Stimulated activated CD4-positive, alpha-beta T cell treated with anti-CD3 and anti-CD28 coated beads, Interleukin-4, amount 100 ng/mL, for 48 hours (primary cell): ENCODE measurements around the gene CFAP92.
"Not testable (repeated sequence)": the region's sequence is repeated elsewhere in the genome, so short reads cannot be mapped to it uniquely, and the experiment has no call there.

ENCODE experiments used
- DNase-seq, 2 donors: peaks; one replicate each; pipeline ENCODE4 v3.0.0-alpha.2; 2020; ENCODE audit warnings: low read depth in 2 of 2

The CFAP92 gene

GRCh38 chr3:128936341-128936740 is 57.5 kb downstream of the CFAP92 start:
- no peak for DNase-seq

GRCh38 chr3:128935922-128936321 is 58.0 kb downstream of the CFAP92 start:
- no peak for DNase-seq

- no peak for DNase-seq
Measured at GRCh38 chr3:128933922-128934253, 60.0 kb downstream of the CFAP92 start.

- DNase-seq: no peak
Measured at GRCh38 chr3:128933213-128933921, 60.5 kb downstream of the CFAP92 start.

GRCh38 chr3:128932516-128933212 is 61.2 kb downstream of the CFAP92 start:
- no peak for DNase-seq

- no peak for DNase-seq
Measured at GRCh38 chr3:128931046-128931445, 62.8 kb downstream of the CFAP92 start.

- no peak for DNase-seq
Measured at GRCh38 chr3:128929364-128929763, 64.5 kb downstream of the CFAP92 start.

GRCh38 chr3:128923986-128924385 is 69.9 kb downstream of the CFAP92 start:
- not testable (repeated sequence) for DNase-seq

GRCh38 chr3:128923576-128923975 is 70.3 kb downstream of the CFAP92 start:
- no peak for DNase-seq

GRCh38 chr3:128922804-128923459 is 70.9 kb downstream of the CFAP92 start:
- peak; percentile 22 to 36 for DNase-seq

- no peak for DNase-seq
Measured at GRCh38 chr3:128919988-128920387, 73.9 kb downstream of the CFAP92 start.

- DNase-seq: no peak
Measured at GRCh38 chr3:128917291-128917690, 76.6 kb downstream of the CFAP92 start.

- no peak for DNase-seq
Measured at GRCh38 chr3:128914966-128915645, 78.8 kb downstream of the CFAP92 start.

GRCh38 chr3:128911911-128912310 is 82.0 kb downstream of the CFAP92 start:
- no peak for DNase-seq

- no peak for DNase-seq
Measured at GRCh38 chr3:128910006-128910405, 83.9 kb downstream of the CFAP92 start.

GRCh38 chr3:128908951-128909350 is 84.9 kb downstream of the CFAP92 start:
- no peak for DNase-seq

- DNase-seq: no peak
Measured at GRCh38 chr3:128907706-128908445, 86.0 kb downstream of the CFAP92 start.

- DNase-seq: no peak
Measured at GRCh38 chr3:128906804-128907525, 86.9 kb downstream of the CFAP92 start.

- no peak for DNase-seq
Measured at GRCh38 chr3:128906031-128906803, 87.7 kb downstream of the CFAP92 start.

- no peak for DNase-seq
Measured at GRCh38 chr3:128903501-128903900, 90.4 kb downstream of the CFAP92 start.
